SJCRH30 (cell line): ENCODE results near the gene SMARCAL1. TPM values are rescaled to one million over a fixed set of nuclear protein-coding genes. Genes with fewer than 3 reads are reported as not detected.

Source experiments
- DNase-seq, 2 experiments: peaks; one replicate each; pipeline ENCODE4 v3.0.0-alpha.2; 2015 to 2020
- H3K27ac ChIP-seq: fragments of 250-450 bp; sonication (Bioruptor Pico); 2 replicates; pipeline ENCODE4 v1.5.1; 2020; ENCODE audit warnings: mild to moderate bottlenecking, moderate library complexity
- H3K27me3 ChIP-seq: fragments of 250-450 bp; sonication (Bioruptor Pico); 2 replicates; pipeline ENCODE4 v1.5.1; 2020; ENCODE audit warnings: mild to moderate bottlenecking, moderate library complexity
- H3K36me3 ChIP-seq: fragments of 250-450 bp; sonication (Bioruptor Pico); 2 replicates; pipeline ENCODE4 v1.5.1; 2020; ENCODE audit warnings: mild to moderate bottlenecking, moderate library complexity
- H3K4me1 ChIP-seq: fragments of 250-450 bp; sonication (Bioruptor Pico); 2 replicates; pipeline ENCODE4 v1.5.1; 2020; ENCODE audit warnings: mild to moderate bottlenecking, moderate library complexity
- H3K4me3 ChIP-seq: fragments of 250-450 bp; sonication (Bioruptor Pico); 2 replicates; pipeline ENCODE4 v1.5.1; 2020; ENCODE audit warnings: mild to moderate bottlenecking, moderate library complexity
- H3K9me3 ChIP-seq: fragments of 250-450 bp; sonication (Bioruptor Pico); replicated peaks from 2 replicates; pipeline ENCODE4 v1.5.1; 2020; ENCODE audit warnings: mild to moderate bottlenecking, moderate library complexity
- total RNA-seq: library from RNA; depleted of rRNA; stranded (reverse); fragments of >200 nt; shearing (Covaris generic); gene quantifications from 2 replicates; pipeline ENCODE4 v1.2.3, GENCODE V29; 2014

SMARCAL1 gene
- total RNA-seq, 1 experiment from 2014 or later: 8.8 TPM

- no peak for DNase-seq
- H3K4me1 ChIP-seq: no peaks in the 10 kb centered on the region
- H3K27ac ChIP-seq: no peak overlapping the region
- H3K4me3 ChIP-seq: no peak overlapping the region
- no peaks in the 10 kb centered on the region for H3K36me3 ChIP-seq
- H3K9me3 ChIP-seq: no peaks in the 10 kb centered on the region
- no peaks in the 10 kb centered on the region for H3K27me3 ChIP-seq
Measured at GRCh38 chr2:216410550-216410949, 1.7 kb upstream of the SMARCAL1 start.

GRCh38 chr2:216413882-216414281 lies 1.6 kb downstream of the SMARCAL1 start:
- Histone ChIP-seq H3K36me3 (peaks cover 3% of the 10 kb centered on the region; the same call in 1 of the 2 replicates), H3K9me3 (no peaks in the 10 kb centered on the region), H3K27ac (no peak overlapping the region), H3K4me1 (peaks cover 10% of the 10 kb centered on the region), H3K4me3 (no peak overlapping the region), H3K27me3 (no peaks in the 10 kb centered on the region)
- no peak for DNase-seq

- no peak overlapping the region for H3K27ac ChIP-seq
- DNase-seq: no peak
- H3K27me3 ChIP-seq: no peaks in the 10 kb centered on the region
- H3K4me3 ChIP-seq: no peak overlapping the region
- no peaks in the 10 kb centered on the region for H3K9me3 ChIP-seq
- peaks cover 3% of the 10 kb centered on the region; the same call in 1 of the 2 replicates for H3K36me3 ChIP-seq
- H3K4me1 ChIP-seq: peaks cover 10% of the 10 kb centered on the region
Measured at GRCh38 chr2:216414772-216415319, 2.6 kb downstream of the SMARCAL1 start.

- Histone ChIP-seq H3K27me3 (no peaks in the 10 kb centered on the region), H3K27ac (no peak overlapping the region), H3K36me3 (peaks cover 3% of the 10 kb centered on the region; the same call in 1 of the 2 replicates), H3K9me3 (no peaks in the 10 kb centered on the region), H3K4me1 (peaks cover 10% of the 10 kb centered on the region), H3K4me3 (no peak overlapping the region)
- DNase-seq: no peak
Measured at GRCh38 chr2:216415541-216415940, 3.3 kb downstream of the SMARCAL1 start.

GRCh38 chr2:216416571-216417307 lies 4.5 kb downstream of the SMARCAL1 start:
- no peaks in the 10 kb centered on the region for H3K9me3 ChIP-seq
- peak overlapping the region; percentile 12; the same call in 1 of the 2 replicates for H3K27ac ChIP-seq
- peaks cover 10% of the 10 kb centered on the region for H3K4me1 ChIP-seq
- H3K27me3 ChIP-seq: no peaks in the 10 kb centered on the region
- DNase-seq: peak; percentile 43 to 75
- peaks cover 6% of the 10 kb centered on the region for H3K36me3 ChIP-seq
- H3K4me3 ChIP-seq: no peak overlapping the region

- H3K27ac ChIP-seq: no peak overlapping the region
- H3K27me3 ChIP-seq: no peaks in the 10 kb centered on the region
- no peaks in the 10 kb centered on the region for H3K9me3 ChIP-seq
- DNase-seq: no peak
- peaks cover 16% of the 10 kb centered on the region for H3K36me3 ChIP-seq
- no peak overlapping the region for H3K4me3 ChIP-seq
- peaks cover 10% of the 10 kb centered on the region for H3K4me1 ChIP-seq
Measured at GRCh38 chr2:216418981-216419380, 6.7 kb downstream of the SMARCAL1 start.

- no peaks in the 10 kb centered on the region for H3K27me3 ChIP-seq
- DNase-seq: no peak
- H3K36me3 ChIP-seq: peaks cover 22% of the 10 kb centered on the region
- H3K9me3 ChIP-seq: no peaks in the 10 kb centered on the region
- peaks cover 10% of the 10 kb centered on the region for H3K4me1 ChIP-seq
- H3K27ac ChIP-seq: no peak overlapping the region
- no peak overlapping the region for H3K4me3 ChIP-seq
Measured at GRCh38 chr2:216420367-216421101, 8.2 kb downstream of the SMARCAL1 start.

- H3K4me3 ChIP-seq: no peak overlapping the region
- H3K27me3 ChIP-seq: no peaks in the 10 kb centered on the region
- H3K4me1 ChIP-seq: no peaks in the 10 kb centered on the region
- H3K9me3 ChIP-seq: no peaks in the 10 kb centered on the region
- DNase-seq: no peak
- H3K27ac ChIP-seq: no peak overlapping the region
- H3K36me3 ChIP-seq: peaks cover 27% of the 10 kb centered on the region
Measured at GRCh38 chr2:216423071-216423470, 10.8 kb downstream of the SMARCAL1 start.

GRCh38 chr2:216424274-216424673 lies 12.0 kb downstream of the SMARCAL1 start:
- H3K27me3 ChIP-seq: no peaks in the 10 kb centered on the region
- H3K4me3 ChIP-seq: no peak overlapping the region
- H3K9me3 ChIP-seq: no peaks in the 10 kb centered on the region
- peaks cover 24% of the 10 kb centered on the region for H3K36me3 ChIP-seq
- H3K4me1 ChIP-seq: no peaks in the 10 kb centered on the region
- no peak overlapping the region for H3K27ac ChIP-seq
- no peak for DNase-seq

GRCh38 chr2:216425008-216425787 lies 12.9 kb downstream of the SMARCAL1 start:
- no peak overlapping the region for H3K27ac ChIP-seq
- no peaks in the 10 kb centered on the region for H3K27me3 ChIP-seq
- peaks cover 24% of the 10 kb centered on the region for H3K36me3 ChIP-seq
- H3K4me1 ChIP-seq: no peaks in the 10 kb centered on the region
- H3K9me3 ChIP-seq: no peaks in the 10 kb centered on the region
- H3K4me3 ChIP-seq: no peak overlapping the region
- DNase-seq: no peak

- Histone ChIP-seq H3K9me3 (no peaks in the 10 kb centered on the region), H3K4me1 (no peaks in the 10 kb centered on the region), H3K4me3 (no peak overlapping the region), H3K27me3 (no peaks in the 10 kb centered on the region), H3K36me3 (peaks cover 27% of the 10 kb centered on the region), H3K27ac (no peak overlapping the region)
- DNase-seq: no peak
Measured at GRCh38 chr2:216426166-216426777, 14.0 kb downstream of the SMARCAL1 start.

GRCh38 chr2:216426938-216427337 lies 14.7 kb downstream of the SMARCAL1 start:
- no peak overlapping the region for H3K27ac ChIP-seq
- no peak for DNase-seq

GRCh38 chr2:216428618-216429350 lies 16.5 kb downstream of the SMARCAL1 start:
- H3K27ac ChIP-seq: no peak overlapping the region
- H3K9me3 ChIP-seq: no peaks in the 10 kb centered on the region
- no peak for DNase-seq
- H3K4me3 ChIP-seq: no peak overlapping the region
- H3K4me1 ChIP-seq: no peaks in the 10 kb centered on the region
- H3K36me3 ChIP-seq: peaks cover 24% of the 10 kb centered on the region
- no peaks in the 10 kb centered on the region for H3K27me3 ChIP-seq

More at GRCh38 chr2:216426938-216427337, 14.7 kb downstream of the SMARCAL1 start:
- no peaks in the 10 kb centered on the region for H3K4me1 ChIP-seq
- no peaks in the 10 kb centered on the region for H3K27me3 ChIP-seq
- H3K36me3 ChIP-seq: peaks cover 23% of the 10 kb centered on the region
- H3K9me3 ChIP-seq: no peaks in the 10 kb centered on the region
- no peak overlapping the region for H3K4me3 ChIP-seq

GRCh38 chr2:216429428-216429827 lies 17.1 kb downstream of the SMARCAL1 start:
- Histone ChIP-seq H3K4me3 (no peak overlapping the region), H3K36me3 (peaks cover 19% of the 10 kb centered on the region), H3K9me3 (no peaks in the 10 kb centered on the region), H3K4me1 (no peaks in the 10 kb centered on the region), H3K27me3 (no peaks in the 10 kb centered on the region), H3K27ac (no peak overlapping the region)
- DNase-seq: no peak
